DOHH2 (cell line): ENCODE measurements around the gene OTP.

ENCODE experiments used
- H3F3A ChIP-seq: fragments of 200-600 bp; sonication (generic), shearing (Covaris generic); 2 replicates; pipeline ENCODE4 v1.6.0; 2016; ENCODE audit warnings: antibody characterized with exemption, mild to moderate bottlenecking; ENCODE audit not compliant: control insufficient read depth, insufficient read depth
- H3K27ac ChIP-seq: fragments of 200-600 bp; sonication (generic); 2 replicates; pipeline ENCODE4 v1.5.1; 2014; ENCODE audit warnings: low read depth, mild to moderate bottlenecking, low read length, moderate library complexity
- H3K27me3 ChIP-seq: fragments of 200-600 bp; sonication (generic); 2 replicates; pipeline ENCODE4 v1.6.1; 2014; ENCODE audit warnings: mild to moderate bottlenecking, low read length, mixed read lengths; ENCODE audit not compliant: control insufficient read depth
- H3K36me3 ChIP-seq: fragments of 200-600 bp; sonication (generic); 2 replicates; pipeline ENCODE4 v1.6.1; 2014; ENCODE audit warnings: mild to moderate bottlenecking, low read length, moderate library complexity, mixed read lengths; ENCODE audit not compliant: control insufficient read depth
- H3K4me1 ChIP-seq: fragments of 200-600 bp; sonication (generic); 2 replicates; pipeline ENCODE4 v1.6.1; 2014; ENCODE audit warnings: mild to moderate bottlenecking, low read length, mixed read lengths; ENCODE audit not compliant: control insufficient read depth
- H3K4me2 ChIP-seq: fragments of 200-600 bp; sonication (generic); 2 replicates; pipeline ENCODE4 v1.6.0; 2014; ENCODE audit warnings: mild to moderate bottlenecking, low read length, moderate library complexity
- H3K4me3 ChIP-seq: fragments of 200-600 bp; sonication (generic); 2 replicates; pipeline ENCODE4 v1.5.1; 2014; ENCODE audit warnings: mild to moderate bottlenecking, low read length, mixed read lengths
- H3K79me2 ChIP-seq: fragments of 200-600 bp; sonication (generic); 2 replicates; pipeline ENCODE4 v1.6.1; 2014; ENCODE audit warnings: mild to moderate bottlenecking, low read length, mixed read lengths; ENCODE audit not compliant: control insufficient read depth
- H3K9me2 ChIP-seq: fragments of 200-600 bp; sonication (generic); replicated peaks from 2 replicates; pipeline ENCODE4 v1.6.1; 2014; ENCODE audit warnings: mild to moderate bottlenecking, low read length, mixed read lengths; ENCODE audit not compliant: control insufficient read depth
- H3K9me3 ChIP-seq: fragments of 200-600 bp; sonication (generic); 2 replicates; pipeline ENCODE4 v1.6.1; 2014; ENCODE audit warnings: antibody characterized with exemption, low read length, mixed read lengths; ENCODE audit not compliant: control insufficient read depth, insufficient read depth
- H4K20me1 ChIP-seq: fragments of 200-600 bp; sonication (generic); 2 replicates; pipeline ENCODE4 v1.6.0; 2014; ENCODE audit warnings: low read depth, mild to moderate bottlenecking, antibody characterized with exemption, low read length, moderate library complexity; ENCODE audit not compliant: control insufficient read depth, insufficient read depth
- CTCF ChIP-seq: fragments of 200-600 bp; sonication (generic); IDR thresholded peaks from one replicate; pipeline ENCODE4 v1.5.1; 2014; ENCODE audit warnings: antibody characterized with exemption, mild to moderate bottlenecking, low read depth, low read length; ENCODE audit not compliant: poor library complexity, severe bottlenecking
- EZH2phosphoT487 ChIP-seq: fragments of 200-600 bp; sonication (generic); IDR thresholded peaks from 2 replicates; pipeline ENCODE4 v1.6.1; 2017; ENCODE audit warnings: borderline replicate concordance, mild to moderate bottlenecking, antibody characterized with exemption, low read length, moderate library complexity, mixed read lengths

The OTP gene

GRCh38 chr5:77645995-77646639 lies 7.6 kb upstream of the OTP start:
- Histone ChIP-seq H3K9me2 (no peaks in the 10 kb centered on the region), H3F3A (no peaks in the 10 kb centered on the region), H3K79me2 (no peaks in the 10 kb centered on the region), H3K27ac (no peak overlapping the region), H4K20me1 (no peaks in the 10 kb centered on the region), H3K27me3 (peaks cover 48% of the 10 kb centered on the region), H3K4me2 (peak overlapping the region; percentile 77), H3K9me3 (no peaks in the 10 kb centered on the region), H3K4me1 (no peaks in the 10 kb centered on the region), H3K4me3 (peak overlapping the region; percentile 68), H3K36me3 (no peaks in the 10 kb centered on the region)
- no peak for TF ChIP-seq CTCF
- TF ChIP-seq EZH2phosphoT487 = no peak

GRCh38 chr5:77645158-77645994 lies 6.9 kb upstream of the OTP start:
- Histone ChIP-seq H3K4me2 (peak overlapping the region; percentile 77), H3K9me2 (no peaks in the 10 kb centered on the region), H3K79me2 (no peaks in the 10 kb centered on the region), H3K9me3 (no peaks in the 10 kb centered on the region), H3K4me1 (no peaks in the 10 kb centered on the region), H3K27me3 (peaks cover 51% of the 10 kb centered on the region), H3K27ac (no peak overlapping the region), H4K20me1 (no peaks in the 10 kb centered on the region), H3F3A (no peaks in the 10 kb centered on the region), H3K4me3 (peak overlapping the region; percentile 68), H3K36me3 (no peaks in the 10 kb centered on the region)
- TF ChIP-seq EZH2phosphoT487 = no peak
- TF ChIP-seq CTCF = peak; percentile 31

GRCh38 chr5:77644371-77645157 lies 6.1 kb upstream of the OTP start:
- Histone ChIP-seq H3K27me3 (peaks cover 59% of the 10 kb centered on the region), H3K4me3 (no peak overlapping the region), H3K4me2 (0 out of 2 replicates have a peak overlapping the region, but pooled peaks have one; percentile 8)

More at GRCh38 chr5:77644371-77645157, 6.1 kb upstream of the OTP start:
- no peaks in the 10 kb centered on the region for H3K9me3 ChIP-seq
- no peaks in the 10 kb centered on the region for H3F3A ChIP-seq
- TF ChIP-seq CTCF = no peak
- no peak for TF ChIP-seq EZH2phosphoT487
- H3K27ac ChIP-seq = no peak overlapping the region
- H4K20me1 ChIP-seq = no peaks in the 10 kb centered on the region
- H3K79me2 ChIP-seq = no peaks in the 10 kb centered on the region
- no peaks in the 10 kb centered on the region for H3K36me3 ChIP-seq
- H3K4me1 ChIP-seq = no peaks in the 10 kb centered on the region
- H3K9me2 ChIP-seq = no peaks in the 10 kb centered on the region
